HG02973 (cell line): Measurements from ENCODE around the gene BEST4.
"Not testable (repeated sequence)": the region's sequence is repeated elsewhere in the genome, so short reads cannot be mapped to it uniquely, and the experiment has no call there.

Source experiments
- ATAC-seq: cut with Tn5 transposase; IDR thresholded peaks from one replicate; pipeline ENCODE4 v1.9.1; 2021; ENCODE audit warnings: moderate library complexity; ENCODE audit not compliant: unreplicated experiment

Gene BEST4

GRCh38 chr1:44819608-44820327 is 31.8 kb upstream of the BEST4 start:
- ATAC-seq = peak; percentile 76

- no peak for ATAC-seq
These were observed 31.2 kb upstream of the BEST4 start for GRCh38 chr1:44819196-44819607.

DNA sequence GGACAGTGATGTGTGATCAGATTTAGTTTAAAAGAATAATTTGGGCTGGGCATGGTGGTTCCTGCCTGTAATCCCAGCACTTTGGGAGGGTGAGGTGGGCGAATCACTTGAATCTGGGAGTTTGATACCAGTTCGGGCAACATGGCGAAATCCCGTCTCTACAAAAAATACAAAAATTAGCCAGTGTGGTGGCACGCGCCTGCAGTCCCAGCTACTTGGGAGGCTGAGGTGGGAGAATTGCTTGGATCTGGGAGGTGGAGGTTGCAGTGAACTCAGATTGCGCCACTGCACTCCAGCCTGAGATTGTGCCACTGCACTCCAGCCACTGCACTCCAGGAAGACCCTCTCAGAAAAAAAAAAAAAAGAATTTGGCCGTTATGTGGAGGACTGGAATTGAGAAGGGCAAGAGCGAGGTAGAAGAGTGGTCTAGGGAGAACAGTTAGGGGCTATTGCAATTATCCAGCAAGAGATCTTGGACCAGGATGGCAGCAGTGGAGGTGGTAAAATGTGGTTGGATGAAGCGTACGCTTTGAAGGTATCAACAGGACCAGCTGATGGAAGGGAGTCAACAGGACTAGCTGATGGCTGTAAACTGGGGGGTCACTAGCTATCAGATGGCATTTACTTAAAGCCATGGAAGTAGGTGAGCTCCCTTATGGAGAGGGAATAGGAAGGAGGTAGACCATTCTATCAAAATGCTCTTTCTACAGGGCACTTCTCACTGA is 30.0 kb upstream of the BEST4 start:
- no peak for ATAC-seq

GRCh38 chr1:44817307-44817706 is 29.3 kb upstream of the BEST4 start:
- no peak for ATAC-seq

- ATAC-seq = not testable (repeated sequence)
These were observed 28.0 kb upstream of the BEST4 start for GRCh38 chr1:44815926-44816325.

DNA sequence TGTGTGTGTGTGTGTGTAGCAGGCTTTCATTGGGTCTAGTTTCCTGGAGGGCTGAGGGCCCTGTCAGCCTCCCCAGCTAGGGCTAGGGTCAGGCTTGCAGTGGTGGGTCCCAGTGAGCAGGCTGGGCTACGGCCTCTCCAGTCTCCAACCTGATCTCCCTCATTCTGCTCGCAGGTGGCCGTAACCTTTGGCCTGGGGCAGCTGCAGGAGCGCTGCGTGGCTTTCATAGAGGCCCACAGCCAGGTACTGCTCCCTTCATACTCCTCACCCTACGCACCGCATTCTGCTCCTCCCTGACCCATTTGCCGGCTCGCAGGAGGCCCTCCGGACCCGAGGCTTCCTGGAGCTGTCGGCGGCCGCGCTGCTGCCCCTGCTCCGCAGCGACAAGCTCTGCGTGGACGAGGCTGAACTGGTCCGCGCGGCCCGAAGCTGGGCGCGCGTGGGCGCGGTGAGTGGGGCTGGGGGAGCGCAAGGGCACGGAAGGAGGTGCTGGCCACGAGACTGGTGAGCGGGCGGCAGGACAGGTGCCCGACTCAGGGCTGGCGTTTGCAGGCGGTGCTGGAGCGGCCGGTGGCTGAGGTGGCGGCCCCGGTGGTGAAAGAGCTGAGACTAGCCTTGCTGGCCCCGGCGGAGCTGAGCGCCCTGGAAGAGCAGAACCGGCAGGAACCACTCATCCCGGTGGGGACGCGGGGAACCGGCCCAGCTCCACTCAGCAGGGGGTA is 25.0 kb upstream of the BEST4 start:
- ATAC-seq = no peak

DNA sequence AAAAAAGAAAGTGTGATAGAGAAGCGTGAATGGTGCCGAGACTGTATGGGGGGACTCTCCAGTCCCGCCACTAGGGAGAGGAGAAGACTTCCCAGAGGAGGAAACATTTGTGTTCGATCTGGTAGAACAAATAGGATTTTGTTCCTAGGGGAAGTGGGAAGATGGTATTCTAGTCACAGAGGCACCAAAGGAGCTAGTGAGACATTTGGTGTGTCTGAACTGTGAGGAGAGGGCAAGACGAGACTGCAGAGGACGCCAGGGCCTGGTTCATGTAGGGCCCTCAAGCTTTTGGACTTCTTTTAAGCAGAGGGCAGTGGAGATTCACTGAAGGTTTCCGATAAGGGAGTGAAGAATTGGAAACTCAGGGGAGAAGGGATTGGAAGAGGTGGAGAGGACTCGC is 23.3 kb upstream of the BEST4 start:
- ATAC-seq = no peak

GRCh38 chr1:44810762-44811105 is 22.8 kb upstream of the BEST4 start:
- ATAC-seq = not testable (repeated sequence)

GRCh38 chr1:44810101-44810761 is 22.3 kb upstream of the BEST4 start:
- ATAC-seq = no peak

- ATAC-seq = peak; percentile 38
These were observed 21.3 kb upstream of the BEST4 start for GRCh38 chr1:44808938-44809917.

DNA sequence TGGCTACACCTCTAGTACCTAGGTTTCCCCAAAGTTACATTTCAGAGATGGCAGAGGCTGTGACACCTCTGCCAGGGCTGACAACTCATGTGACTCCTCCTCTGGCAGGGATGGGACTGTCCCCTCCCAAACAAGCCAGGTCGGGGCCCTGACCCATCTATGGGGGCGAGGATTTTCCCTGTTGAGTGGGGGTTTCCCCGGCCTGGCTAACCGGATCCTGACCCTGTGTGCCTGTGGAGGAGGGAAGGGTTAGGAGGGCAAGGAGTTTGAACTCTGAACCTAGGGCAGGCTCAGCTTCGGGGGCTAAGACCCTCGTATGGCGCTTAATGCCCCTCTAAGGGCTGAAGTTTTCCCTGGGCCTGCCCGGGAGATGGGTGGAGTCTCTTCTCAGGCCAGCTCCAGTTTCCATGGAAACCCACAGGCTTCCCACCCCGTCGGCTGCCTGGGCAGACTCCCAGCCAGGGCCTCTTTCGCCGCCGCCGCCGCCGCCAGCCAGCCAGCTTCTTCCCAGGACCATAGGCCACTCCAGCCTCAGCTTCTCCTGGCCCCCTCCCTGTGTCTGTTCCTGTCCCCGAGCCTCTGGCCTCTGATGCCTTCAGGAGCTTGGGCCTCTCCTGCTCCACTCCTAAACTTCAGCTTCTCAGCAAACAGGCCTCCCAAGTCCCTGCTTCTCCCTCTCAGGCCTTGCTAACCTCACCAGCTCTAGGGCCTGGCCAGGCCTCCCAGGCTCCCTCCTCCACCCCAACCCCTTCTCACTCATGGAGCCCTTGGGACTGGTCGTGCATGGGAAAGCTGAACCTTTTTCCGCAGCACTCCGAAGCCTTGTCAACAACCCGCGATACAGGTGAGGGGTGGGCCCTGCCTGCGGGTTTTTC is 20.3 kb upstream of the BEST4 start, which contains the start of gene BTBD19:
TSS of gene BTBD19 (plus strand) at position 461 of the 875 bp plus-strand sequence. CDS start at position 759, 298 bp downstream.
- ATAC-seq = peak; percentile 22

DNA sequence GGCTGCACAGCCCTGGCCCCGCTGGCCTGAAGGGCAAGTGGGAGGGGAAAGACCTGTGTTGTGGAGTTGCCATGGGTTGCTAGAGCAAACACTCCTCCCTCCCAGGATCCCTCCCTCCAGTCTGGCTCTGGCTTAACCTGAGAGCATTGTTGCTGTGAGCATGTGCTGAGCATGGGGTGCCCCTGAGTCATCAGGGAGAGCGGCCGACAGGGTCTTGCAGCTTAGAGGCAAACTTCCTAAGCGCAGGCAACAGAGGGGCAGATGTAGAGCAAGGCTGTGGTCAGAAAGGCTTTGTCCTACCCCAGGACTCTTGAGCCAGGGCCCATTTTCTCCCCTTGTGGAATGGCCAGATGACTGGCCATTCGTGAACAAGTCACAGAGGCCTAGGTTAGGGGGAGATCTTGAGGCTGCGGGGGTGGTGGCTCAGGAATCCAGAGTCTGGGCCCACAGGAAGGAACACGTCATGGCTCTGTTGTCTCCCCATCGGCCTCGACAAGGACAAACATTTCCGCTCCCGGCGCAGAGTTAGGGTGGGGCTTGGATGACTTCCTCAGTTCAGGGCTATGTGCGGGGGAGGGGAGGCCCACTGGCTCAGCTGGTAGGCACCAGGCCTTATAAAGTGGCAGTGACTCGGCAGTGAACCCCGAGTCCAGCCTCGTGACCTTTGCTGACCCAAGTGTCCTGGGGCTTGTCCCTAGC is 19.5 kb upstream of the BEST4 start:
- peak; percentile 34 for ATAC-seq

DNA sequence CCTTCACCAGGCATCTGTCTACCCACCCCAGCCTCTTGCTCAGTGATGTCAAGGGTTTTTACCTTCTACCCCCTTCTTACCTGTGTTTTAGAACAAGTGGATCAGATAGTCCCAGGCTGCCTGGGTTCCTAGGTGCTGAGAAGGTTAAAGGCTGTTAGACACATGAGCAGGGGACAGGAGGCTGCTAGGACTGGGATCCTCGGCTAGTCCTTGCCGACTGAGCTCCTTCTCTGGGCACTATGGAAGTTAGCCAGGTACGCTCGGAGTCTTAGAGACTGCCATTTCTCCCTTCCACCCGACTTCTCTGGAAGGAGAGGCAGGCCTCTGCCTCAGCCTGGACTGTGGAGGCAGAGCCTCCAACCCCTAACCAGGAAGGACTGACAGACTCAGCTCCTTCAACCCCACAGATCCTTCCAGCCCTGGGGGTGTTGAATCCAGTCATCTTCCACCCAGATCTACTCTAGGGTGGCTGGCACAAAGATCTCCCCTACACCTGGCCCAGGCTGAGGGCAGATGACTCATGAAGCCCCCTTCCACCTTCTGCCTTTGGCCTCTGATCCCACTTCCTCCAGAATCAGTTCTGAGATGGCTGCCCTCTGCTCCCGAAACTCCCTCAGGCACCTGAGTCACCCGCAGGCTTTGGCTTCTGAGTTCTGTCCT is 18.9 kb upstream of the BEST4 start, which contains the start of gene DYNLT4:
TSS of gene DYNLT4 (minus strand) at position 648 of the 660 bp plus-strand sequence. CDS start 683 bp downstream, outside the sequence.
- no peak for ATAC-seq

- no peak for ATAC-seq
These were observed 18.2 kb upstream of the BEST4 start for GRCh38 chr1:44806025-44806703.

GRCh38 chr1:44805311-44806024 is 17.5 kb upstream of the BEST4 start:
- no peak for ATAC-seq

GRCh38 chr1:44803312-44804095 is 15.5 kb upstream of the BEST4 start:
- ATAC-seq = no peak
